Right hindlimb (tissue), 1 donor: ENCODE measurements around the gene TRIM41.
A peak's percentile ranks its signal among the peaks of the same experiment; 100 is the strongest.

Source experiments
- DNase-seq: peaks from one replicate; pipeline ENCODE4 v3.0.0-alpha.2; 2018

TRIM41 gene

DNA sequence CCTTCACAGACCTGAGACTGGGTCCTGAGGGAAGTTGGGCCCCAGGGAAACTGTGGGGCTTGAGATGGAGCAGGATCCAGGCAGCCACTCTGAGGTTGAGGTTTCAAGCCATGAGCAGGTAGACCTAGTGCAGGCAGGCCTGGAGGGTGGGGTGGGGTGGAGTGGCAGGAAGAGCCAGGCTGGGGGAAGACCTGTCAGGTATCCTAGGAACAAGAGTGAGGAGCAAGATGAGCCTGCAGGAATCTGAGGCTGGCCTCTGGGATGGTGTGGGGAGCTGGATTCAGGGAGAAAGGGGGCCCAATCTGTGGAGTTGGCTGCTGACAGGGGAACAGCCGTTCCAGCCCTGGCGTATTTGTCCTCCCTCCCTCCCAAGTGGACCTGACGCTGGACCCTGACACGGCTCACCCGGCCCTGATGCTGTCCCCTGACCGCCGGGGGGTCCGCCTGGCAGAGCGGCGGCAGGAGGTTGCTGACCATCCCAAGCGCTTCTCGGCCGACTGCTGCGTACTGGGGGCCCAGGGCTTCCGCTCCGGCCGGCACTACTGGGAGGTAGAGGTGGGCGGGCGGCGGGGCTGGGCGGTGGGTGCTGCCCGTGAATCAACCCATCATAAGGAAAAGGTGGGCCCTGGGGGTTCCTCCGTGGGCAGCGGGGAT is 10.8 kb downstream of the TRIM41 start:
- no peak for DNase-seq

DNA sequence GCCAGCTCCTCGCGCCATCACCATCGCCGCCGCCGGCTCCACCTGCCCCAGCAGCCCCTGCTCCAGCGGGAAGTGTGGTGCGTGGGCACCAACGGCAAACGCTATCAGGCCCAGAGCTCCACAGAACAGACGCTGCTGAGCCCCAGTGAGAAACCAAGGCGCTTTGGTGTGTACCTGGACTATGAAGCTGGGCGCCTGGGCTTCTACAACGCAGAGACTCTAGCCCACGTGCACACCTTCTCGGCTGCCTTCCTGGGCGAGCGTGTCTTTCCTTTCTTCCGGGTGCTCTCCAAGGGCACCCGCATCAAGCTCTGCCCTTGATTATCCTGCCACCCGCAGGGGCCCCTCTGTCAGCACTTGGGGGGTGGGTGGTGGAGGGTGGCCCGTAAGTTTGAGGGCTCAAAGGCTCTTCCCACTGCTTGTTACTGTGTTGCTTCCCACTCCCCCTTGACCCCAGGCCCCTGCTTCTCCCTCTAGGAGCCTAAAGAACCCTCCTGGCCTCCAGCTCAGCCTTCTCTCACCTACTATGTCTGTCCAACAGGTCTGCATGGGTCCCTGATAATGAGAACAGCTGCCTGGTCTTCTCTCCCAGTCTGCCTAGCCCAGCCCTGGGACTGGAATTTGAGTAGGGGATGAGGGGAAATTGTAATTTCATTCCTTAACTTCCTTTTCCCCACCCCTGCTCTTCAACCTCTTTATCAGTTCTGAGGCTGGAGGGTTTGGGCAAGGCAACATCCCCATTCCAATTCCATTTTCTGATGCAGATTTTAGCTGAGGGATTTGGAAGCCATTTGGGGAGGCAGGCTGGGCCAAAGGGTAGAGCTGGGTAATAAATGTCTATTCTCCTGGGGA is 11.6 kb downstream of the TRIM41 start:
- no peak for DNase-seq

DNA sequence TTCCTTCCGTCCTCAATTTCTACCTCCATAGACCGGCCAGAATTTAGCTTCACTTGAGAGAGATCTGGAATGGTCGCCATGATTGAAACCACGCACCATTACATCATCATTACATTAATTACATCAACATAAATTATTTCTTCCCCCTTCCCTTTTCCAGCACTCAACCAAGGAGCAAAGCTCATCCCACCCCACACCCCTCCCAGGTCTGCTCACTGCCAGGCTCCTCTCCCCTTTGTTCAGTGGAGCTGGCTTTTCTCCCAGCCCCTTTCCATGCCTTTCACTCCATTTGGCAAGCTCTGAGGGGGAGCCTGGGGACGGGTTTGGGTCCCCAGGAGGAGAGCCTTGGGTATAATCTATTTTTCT is 12.2 kb downstream of the TRIM41 start:
- no peak for DNase-seq

DNA sequence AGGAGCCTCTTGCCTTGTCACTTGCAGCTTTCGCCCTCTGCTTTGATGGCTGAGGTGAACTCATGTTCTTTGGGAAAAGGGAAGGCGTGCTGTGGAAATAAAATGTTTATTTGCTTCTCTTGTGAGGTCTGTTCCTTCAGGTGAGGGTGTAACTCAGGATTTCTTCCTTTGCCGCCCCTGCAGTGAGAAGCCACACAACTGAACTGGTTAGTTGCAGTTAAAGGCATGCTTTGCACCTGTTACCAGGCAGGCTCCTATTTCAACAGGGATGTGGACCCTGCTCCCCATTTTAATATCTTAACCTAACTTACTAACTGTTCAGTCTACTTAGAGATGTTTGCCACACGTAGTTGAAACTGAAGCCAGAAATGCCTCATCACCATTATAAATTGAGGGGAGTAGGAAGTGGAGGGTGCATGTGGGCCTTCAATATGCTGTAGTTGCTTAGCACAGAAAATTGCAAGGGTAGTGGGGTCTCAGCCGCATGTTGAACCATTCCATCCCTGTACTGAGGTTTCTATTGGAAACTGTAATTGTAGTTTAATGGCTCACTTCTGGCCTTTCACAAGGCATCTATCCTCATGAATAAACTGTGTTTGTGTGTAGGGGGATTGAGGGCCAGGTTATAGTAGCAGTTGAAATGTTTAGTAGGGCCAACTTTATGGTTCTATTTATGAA is 12.7 kb downstream of the TRIM41 start:
- DNase-seq, result no peak

DNA sequence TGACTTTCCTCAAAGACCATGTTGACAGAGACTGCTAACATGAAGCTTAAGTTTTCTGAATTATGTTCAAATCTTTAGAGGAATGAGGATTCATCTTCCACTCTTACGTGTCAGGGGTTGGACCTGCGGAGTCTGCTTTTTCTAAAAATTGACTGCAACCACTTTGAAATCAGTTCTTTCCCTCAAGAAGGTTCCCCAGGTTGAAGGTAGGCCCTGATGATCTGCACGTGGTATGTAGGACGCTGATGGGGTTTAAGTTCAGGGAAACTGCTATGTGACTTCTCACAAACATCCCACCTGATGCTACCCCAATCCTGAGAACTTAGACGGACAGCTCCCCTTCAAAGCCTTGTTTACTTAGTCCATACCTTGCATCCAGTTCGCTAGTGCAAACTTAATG is 13.4 kb downstream of the TRIM41 start:
- no peak for DNase-seq

DNA sequence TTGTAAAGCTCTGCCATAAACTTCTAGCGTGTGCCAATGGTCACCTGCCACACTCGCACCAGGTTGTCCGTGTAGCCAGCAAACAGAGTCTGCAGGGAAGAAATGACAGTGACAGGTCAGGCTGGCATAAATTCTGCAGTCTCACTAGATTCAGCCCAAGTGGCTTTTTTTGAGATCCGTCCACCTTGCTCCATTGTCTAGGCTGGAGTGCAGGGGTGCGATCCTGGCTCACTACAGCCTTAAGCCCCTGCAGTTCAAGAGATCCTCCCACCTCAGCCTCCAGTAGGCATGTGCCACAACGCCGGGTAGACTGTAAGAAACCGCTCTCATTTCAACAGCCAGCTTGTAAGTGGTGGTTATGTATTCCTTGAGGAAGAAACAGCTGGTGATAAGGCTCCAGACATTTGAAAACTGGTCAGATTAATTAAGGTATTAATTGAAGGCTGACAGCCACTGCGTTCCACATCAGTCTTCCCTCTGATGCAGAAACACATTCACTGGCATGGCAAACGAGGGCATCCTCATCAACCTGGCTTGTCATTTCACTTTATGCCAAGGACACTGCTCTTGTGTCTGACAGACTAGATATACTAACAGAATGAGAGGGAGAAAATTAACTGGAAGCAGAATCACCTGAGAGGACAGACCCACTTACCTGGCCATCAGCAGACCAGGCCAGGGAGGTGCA is 14.0 kb downstream of the TRIM41 start:
- no peak for DNase-seq

DNA sequence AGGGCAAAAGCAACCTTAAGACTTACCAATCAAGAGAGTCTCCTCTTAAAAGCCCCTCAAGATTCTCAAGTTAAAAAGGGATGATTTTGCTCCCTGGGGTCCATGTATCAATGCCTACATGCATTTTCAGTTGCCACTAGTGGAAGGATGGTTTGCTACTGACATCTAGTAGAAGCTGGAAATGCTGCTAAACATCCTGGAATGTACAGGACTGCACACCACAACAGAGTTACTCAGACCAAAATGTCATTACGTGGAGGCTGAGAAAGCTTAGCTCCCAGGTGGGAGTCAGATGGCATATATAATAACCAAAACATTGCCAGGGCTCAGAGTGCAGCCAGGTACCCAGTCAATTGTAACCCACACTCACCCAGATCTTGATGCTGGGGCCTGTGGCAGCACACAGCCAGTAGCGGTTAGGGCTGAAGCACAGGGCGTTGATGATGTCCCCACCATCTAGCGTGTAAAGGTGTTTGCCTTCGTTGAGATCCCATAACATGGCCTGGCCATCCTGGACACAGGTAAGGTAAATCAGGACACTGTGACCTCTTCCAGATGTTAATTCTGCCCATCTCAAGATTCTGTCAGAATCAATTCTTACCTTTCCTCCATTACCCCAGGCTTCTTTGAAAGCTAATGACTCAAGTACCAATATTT is 14.8 kb downstream of the TRIM41 start:
- no peak for DNase-seq

DNA sequence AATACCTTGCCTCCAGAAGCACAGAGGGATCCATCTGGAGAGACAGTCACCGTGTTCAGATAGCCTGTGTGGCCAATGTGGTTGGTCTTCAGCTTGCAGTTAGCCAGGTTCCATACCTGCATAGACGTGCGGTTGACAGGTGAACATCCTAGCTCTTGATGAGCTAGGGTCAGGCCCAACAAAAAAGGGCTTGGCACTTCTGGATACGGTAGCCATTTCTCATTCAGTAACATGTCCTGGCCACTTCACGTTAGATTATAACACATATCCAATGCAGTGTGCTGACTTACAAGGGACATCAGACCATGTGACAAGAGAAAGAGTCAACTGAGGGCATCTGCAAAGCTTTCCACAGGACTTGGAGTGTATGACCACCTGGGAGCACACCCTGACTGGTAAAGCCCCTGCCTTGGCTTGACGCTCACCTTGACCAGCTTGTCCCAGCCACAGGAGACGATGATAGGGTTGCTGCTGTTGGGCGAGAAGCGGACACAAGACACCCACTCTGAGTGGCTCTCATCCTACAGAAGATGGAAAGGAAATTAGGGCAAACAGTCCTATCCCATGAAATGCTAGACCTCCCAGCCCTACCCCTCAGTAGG is 16.1 kb downstream of the TRIM41 start:
- DNase-seq, result no peak

DNA sequence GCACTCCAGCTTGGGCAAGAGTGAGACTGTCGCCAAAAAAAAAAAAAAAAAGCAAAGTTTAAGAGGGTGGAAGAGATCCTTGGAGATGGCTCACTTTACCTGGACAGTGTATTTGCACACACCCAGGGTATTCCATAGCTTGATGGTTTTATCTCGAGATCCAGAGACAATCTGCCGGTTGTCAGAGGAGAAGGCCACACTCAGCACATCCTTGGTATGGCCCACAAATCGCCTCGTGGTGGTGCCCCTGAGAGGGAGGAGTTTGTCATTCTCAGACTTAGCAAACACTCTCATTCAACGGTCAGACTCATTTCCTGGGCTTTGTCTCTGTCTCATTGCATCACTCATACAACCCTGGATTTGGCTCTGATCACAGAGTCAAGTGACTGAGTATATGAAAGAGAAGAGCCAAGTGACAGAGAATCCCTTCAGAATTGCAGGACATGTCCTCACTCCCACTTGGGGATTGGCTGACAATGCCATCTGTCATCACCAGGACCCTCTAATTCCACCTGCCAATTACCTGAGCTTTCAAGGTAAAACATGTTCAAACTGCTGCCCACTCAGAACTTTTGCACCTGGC is 18.4 kb downstream of the TRIM41 start:
- no peak for DNase-seq

DNA sequence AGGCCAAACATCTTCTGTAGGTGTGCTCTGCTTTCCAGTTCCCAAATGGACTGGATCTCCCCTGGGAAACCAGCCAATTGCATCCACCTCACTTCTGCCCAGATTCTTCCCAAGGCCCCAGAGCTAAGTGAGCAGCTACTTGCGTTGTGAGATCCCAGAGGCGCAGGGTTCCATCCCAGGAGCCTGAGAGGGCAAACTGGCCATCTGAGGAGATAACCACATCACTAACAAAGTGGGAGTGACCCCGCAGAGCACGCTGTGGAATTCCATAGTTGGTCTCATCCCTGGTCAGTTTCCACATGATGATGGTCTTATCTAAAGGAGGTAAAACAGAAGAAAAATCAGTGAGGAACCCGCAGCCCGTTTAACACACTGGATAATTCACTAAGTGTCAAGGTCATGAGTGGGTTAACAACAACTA is 19.0 kb downstream of the TRIM41 start:
- DNase-seq, result no peak

DNA sequence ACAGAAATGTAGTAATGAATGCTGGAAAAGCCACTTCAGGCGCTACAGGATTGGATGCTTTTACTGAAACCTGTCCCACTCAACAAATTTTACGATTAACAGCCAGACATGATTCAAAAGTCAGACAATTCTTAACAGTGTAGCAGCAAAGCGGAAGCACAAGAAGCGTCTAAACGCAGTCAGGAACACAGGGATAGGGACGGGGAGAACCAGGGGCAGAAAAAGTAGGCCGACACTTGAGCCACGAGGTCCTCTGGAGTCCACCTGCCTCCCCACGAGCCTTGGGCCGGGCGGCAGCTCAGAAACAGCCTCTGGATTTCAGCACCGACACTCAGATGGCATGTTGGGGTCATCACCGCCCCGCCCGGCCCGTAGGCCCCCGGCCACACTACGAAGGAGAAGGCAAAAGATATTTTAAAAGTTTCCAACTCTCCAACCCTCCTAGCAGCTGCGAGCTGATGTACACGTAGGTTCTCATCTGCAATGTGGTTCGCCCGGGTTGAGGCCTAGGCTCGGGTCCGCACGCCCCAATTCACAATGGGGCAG is 20.0 kb downstream of the TRIM41 start:
- no peak for DNase-seq

DNA sequence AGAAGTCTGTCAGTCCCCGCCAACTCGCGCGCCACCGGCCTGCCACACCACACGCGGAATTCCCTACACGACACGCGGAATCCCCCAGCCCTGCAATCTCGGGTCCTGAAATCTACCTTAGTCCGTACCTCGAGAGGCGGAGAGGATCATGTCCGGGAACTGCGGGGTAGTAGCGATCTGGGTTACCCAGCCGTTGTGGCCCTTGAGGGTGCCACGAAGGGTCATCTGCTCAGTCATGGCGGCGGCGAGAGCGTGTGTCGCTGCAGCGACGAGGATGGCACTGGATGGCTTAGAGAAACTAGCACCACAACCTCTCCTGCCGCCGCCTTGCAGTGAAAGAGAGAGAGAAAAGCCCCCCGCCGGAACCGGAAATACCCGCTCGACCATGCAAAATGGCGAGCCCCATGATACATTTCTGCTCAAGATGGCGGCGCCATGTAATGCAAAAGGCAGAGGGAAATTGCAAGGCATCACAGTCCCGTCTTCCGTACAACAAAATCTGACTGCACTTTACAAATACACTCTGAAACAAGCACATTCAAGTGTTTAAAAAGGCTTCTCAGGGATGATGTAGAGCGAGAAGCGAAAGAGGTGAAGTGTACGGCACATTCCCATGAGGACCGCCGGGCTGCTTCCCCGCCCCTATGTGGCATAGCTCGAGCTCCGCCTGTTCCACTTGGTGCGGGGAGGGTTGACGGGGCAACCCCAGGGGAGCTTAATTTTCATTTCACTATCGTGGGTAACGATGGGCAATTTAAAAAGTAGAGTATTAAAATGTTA is 20.7 kb downstream of the TRIM41 start, which contains the start of gene RACK1:
TSS of gene RACK1 (minus strand) at position 343 of the 780 bp plus-strand sequence. CDS start at position 237, 106 bp downstream.
- peak; percentile 95 for DNase-seq

DNA sequence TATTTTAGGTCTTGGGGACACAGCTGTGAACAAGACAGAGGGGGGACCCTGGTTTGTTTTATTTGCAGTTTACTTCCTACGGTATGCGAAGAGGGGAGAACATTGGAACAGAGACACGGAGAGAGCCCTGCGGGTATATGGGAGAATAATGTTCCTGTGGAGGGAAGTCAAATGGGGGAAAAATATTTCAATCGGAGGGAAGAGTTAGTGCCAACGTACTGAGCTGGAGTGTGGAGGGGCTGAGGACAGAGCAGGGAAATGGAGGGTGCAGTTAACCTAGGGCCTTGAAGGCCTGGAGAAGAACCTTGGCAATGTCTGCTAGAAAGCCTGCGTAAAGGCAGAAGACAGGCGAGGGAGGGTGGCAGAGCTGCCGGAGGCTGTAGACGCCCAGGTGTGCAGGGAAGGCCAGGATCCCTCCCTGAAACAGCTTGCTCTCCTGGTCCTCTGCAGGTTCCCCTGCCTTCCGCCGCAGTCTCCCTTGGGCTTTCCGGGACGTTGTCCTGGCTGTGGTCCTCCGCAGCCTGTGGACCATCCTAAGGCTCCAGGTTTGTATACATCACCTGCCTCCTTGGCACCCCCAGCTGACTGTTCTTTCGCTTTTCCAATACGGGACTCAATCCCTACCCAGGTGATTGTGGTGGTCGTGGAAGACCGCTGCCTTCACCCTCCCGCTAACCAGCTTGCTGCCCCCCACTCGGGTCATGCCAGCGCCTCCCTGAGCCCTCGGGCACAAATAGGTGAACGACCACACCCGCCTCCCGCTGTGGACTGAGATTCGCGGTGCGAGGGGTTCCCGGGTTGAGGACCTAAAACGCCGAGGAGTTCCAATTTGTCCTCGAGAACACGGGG is 22.6 kb downstream of the TRIM41 start:
- no peak for DNase-seq

DNA sequence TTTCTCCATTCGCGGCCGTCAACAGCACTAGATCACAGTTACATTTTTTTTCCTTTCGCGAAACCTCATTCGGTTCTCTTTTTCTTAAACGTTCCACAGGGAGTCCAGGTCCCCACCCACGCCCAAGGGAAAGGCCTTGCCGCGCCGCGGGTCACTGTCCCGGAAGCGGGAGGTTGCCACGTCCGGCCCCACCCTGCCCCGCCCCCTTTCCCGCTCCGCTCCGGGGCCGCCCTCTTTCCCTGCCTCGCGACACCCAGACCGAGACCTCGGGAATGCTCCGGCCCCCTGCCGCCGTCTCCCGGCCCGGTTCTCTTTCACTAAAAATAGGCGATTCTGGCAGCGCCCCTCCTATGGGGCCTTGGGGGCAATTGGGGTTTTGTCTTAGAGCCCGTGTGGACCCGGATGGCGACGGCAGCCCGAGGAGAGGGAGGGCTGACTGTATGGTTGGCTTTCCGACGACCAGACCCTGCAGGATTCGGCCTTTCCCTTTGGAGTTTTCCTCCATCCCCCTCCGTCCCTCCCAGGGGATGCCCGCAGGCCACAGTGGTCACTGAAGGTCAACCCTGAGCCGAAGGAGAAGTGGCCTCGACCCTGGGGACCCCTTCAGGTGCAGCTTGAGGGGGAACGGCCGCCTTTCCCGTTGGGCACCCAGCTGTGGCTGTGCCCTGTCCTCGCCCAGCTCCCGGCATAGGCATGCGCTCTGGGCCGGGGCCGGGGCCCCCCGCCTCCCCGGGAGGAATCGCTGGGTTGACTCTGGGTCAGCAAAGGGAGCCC is 23.4 kb downstream of the TRIM41 start:
- DNase-seq, result peak; percentile 94

DNA sequence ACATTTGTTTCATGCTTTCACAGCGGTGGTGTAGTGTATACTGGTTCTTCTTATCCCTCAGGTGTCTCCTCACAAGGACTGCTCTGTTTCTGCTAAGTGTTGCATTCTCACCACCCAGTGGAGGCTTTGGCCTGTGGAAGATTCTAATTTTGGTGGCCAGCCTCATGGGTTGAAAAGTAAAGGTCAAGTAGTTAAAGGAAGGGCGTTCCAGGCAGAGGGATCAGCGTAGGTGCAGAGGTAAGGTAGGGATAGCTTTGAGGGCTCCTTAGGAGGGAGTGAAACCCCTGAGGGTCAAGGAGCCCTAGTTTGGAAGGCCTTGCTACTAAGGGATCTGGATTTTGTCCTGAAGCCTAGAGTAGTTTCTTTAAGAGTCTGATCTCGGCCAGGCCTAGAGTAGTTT is 25.2 kb downstream of the TRIM41 start:
- DNase-seq, result no peak

DNA sequence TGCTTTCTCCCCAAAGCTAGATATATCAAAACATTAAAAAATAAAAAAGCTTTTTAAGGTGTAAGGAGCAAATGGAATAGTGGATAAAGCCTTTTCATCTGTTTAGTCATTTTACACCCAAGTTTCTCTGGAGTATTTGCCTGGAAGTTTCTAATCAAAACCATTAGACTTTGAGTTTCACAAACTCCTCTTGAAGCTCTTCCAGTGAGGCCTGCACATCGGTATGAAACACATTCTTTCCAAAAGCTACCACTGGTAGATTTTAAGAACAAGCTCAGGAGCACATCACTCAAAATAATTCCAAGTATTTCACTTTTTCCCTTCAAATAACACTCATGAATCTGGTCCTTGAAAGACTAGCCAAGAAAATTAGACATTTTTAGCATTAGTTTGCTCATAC is 32.2 kb downstream of the TRIM41 start:
- DNase-seq, result no peak

DNA sequence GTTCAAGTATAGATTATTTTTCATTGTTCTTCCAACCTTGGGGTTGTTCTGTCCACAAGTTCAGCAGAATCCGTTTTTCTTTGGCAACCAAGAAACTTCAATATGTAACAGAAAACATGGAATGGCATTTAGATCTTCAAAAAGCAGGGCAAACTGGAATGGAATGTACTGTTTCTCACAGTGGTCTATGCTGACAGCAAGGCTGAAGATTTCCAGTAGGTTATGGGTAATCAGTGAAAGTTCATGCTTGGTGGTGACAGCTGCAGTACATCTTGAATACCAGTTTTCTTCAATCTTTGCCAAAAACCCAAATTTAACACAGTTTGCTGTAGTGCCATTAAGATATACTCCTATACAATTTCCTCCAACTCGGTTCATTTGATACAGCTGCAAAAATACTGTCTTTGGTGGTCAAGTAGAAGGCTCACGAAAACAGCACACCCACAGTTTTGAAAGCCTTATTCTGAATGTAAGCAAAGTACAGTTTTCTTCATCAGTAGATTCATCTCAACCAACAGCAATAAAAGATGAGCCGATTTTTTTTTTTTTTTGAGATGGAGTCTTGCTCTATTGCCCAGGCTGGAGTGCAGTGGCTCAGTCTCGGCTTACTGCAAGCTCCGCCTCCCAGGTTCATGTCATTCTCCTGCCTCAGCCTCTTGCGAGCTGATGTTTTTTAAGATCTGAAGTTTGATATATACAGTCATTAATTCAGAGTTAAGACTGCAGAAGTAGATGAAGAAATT is 32.9 kb downstream of the TRIM41 start:
- no peak for DNase-seq

DNA sequence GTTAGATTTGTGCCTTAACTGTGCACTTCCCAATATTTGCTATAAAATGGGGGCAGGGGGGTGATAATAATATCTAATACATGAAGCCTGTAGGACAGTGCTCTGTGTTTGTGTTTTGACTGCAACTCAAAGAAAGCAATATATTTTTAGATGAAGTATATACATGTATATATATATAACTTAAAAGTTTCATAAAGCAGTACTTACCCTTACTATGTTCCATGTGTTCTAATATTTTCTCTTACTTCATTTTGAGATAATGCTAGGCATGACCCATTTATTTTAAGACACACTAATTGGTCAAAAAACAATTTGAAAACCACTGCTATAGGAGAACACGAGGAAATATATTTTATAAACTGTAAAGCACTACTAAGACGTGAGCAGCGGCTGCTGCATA is 35.5 kb downstream of the TRIM41 start:
- DNase-seq, result no peak
